Measurements from ENCODE around the gene CCL25.

The CCL25 gene

DNA sequence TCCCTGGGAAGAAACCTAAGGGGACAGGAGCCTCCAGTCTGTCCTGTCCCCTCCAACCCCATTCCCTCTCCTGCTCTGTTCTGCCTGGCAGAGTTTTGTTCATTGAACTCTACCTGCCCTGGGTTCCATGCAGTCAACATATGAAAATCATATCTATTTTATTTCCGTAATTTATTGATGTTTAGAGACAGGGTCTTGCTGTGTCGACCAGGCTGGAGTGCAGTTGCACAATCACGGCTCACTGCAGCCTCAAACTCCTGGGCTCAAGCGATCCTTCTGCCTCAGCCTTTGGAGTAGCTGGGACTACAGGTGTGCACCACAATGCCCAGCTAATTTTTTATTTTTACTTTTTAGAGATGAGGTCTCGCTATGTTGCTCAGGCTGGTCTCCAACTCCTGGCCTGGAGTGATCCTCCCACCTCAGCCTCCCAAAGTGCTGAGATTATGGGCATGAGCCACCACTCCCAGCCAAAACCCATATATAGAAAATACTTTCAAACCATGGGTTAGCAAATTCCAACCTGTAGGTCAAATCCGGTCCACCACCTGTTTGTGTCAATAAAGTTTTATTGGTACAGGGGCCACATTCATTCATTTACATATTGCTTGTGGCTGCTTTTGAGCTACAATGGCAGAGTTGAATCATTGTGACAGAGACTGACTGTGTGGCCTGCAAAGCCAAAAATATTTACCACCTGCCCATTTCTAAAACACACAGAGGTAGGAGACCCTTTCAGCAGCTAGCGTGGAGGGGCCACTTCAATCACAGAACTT, 57.5 kb downstream of the CCL25 start:
- DNase-seq (ENCODE audit: low spot score): no peak

DNA sequence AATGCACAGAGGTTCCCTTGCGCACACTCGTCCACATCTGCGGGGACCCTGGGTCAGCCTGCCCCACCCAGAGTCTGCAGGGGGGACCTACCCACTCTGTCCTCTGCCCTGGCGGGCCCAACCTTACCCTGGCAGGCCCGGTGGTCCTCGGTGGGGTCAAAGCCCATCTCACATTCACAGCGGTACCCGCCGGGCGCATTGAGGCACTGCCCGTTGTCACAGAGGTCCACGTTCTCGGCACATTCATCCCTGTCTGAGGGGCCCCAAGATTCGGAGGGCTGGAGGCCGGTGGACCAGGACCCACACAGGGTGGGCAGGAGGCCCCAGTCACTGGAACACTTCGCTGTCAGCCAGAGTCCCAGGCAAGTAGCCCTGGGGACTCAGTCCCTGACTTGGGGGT, 58.4 kb downstream of the CCL25 start:
- no peak for DNase-seq (ENCODE audit: low spot score)

DNA sequence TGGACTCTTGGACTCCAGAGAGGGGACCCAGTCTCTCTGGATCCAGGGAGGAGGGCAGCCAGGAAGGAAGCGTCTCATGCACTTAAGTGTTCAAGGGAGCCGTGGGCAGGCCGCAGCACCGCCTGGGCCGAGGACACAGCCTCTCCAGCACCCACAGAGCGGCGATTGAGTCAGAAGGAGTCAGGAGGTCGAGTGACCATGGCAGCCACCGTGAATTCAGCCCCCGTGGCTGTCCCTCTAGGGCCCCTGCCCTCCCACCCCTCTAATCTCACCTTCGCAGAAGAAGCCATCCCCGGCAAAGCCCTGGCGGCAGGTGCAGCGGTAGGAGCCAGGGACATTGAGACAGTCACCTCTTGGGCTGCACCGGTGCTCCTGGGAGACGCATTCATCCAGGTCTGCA, 58.8 kb downstream of the CCL25 start:
- no peak for DNase-seq (ENCODE audit: low spot score)
